NCI-H187 (cell line): ENCODE results near the gene GLB1L.
"Not testable (repeated sequence)": the region's sequence is repeated elsewhere in the genome, so short reads cannot be mapped to it uniquely, and the experiment has no call there.

Experiments
- DNase-seq, 2 experiments: peaks; one replicate each; lab custom pipeline; 2025; lab: John Stamatoyannopoulos, UW

GLB1L gene

GRCh38 chr2:219280651-219281050 is 35.4 kb upstream of the GLB1L start:
- no peak for DNase-seq

GRCh38 chr2:219279916-219280516 is 34.8 kb upstream of the GLB1L start:
- DNase-seq, result no peak

DNA sequence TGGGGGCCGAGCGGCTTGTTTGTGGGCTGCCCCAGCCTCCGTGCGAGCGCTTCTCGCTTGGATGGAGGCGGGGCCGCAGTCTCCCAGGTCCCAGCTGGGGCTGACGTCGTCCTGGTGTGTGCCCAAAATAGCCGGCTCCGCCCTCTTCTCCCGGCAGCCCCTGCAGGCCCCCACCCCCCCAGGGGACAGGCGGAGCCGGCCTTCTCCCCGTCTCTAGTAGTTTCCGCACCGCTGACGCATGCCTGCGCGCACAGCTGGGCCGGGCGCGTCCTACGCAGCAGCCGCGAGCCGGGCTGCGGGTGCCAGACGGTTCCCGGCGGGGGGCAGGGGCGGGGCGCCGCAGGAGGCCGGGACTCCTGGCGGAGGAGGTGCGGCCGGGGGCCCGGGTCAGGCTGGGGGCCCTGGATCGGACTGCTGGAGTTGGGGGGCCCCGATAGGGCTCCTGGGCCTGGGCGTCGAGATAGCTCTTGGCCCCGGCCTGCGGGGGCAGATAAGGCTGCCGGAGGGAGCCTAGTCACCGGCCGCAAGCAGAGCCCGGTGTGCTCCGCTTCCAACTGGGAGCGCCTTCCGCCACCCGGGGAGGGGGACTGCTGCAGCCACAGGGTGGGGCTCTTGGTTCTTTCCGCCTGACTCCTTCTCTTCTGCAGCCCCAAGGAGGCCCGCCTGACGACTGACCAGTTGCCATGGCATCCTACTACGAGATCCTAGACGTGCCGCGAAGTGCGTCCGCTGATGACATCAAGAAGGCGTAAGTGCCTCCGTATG is 34.1 kb upstream of the GLB1L start, which contains the start of gene DNAJB2:
DNAJB2 (plus strand) TSS at position 216 of the 765 bp plus-strand sequence; CDS start at position 684, 468 bp downstream.
- DNase-seq, result peak; percentile 72 to 92

GRCh38 chr2:219278655-219279150 is 33.5 kb upstream of the GLB1L start:
- DNase-seq, result no peak

DNA sequence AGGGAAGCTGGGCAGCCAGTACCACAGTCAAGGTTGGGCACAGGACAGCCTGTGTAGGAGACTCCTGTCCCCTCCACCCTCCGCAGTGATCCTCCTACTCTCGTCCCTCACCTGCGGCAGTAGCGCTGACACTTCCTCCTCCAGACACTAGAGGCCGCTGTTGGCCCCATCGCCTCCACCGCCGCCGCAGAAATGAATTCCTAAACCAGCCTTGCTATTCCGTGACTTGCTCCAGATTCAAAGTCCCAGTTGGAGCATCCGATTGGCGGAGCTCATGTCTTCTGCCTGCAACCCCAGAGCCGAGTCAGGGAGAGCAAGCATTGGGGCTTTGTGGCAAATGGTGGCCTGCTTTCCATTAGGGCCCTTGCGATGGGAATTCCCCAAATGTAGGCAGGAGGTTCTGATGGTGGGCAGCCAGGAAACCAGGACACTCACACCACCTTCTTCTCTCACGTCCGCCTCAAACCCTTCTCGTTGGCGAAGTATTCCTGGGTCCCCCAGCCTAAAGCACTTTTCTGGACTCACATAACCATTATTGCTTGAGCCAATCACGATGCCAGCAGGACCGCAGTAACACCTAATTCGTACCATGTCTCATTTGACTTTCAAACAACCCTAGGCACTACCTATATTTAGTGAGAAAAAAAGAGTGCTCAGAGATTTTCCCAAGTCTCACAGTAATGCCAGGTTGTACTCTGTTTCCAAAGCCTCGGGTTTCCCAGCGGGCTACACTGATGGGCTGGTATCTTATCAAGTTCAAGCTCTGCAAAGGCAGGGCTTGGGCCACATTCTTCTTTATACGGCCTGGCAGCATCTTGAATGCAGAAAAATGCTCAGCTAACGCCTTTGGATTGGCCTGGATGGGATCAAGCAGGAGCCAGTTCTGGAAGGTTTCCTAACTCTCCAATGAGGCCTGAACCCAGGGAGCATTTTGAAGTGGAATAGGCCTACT is 32.7 kb upstream of the GLB1L start:
- DNase-seq, result peak; percentile 3 to 20

DNA sequence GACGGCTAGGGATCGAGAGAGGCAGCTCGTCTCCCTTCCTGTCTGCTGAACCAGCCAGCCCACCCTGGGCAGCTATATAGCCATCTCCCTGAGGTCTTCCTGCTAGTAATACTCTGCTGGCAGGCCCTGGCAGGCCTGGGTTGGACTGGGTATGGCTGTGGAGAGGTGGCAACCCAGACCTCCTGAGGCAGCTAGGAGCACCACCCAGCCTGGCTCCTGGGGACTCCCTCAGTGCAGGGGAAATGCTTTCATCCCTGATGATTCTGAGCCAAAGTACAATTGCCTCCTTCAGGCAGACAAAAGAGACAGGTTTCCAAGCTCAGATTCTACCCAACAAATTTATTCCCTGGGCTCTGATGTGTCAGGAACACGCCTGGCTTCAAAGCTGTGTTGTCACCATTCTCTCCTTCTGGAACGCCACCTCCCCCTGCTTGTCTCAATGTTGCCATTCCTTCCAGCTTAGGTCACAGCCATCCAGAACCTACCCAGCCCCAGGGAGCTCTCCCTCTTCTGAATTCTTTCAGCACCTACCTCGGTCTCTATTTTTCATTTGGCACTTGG is 29.2 kb upstream of the GLB1L start:
- no peak for DNase-seq

DNA sequence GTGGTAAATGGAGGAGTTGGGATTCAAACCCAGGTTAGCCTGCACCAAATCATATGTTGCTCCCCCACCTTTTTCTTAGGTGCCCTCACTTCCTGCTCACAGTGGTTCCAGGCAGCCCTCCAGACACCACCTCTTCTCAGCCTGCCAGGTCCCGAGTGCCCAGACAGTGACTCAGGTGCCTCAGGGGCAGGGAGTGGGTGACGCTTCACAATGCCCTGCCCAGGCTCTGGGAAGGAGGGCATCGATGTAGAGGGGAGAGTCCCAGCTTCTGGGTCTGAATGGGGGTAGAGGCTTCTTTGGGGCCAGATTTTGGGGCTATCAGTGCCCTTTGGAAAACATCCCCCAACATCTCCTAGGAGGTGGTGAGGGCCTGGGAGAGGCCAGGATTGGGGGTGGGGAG is 28.7 kb upstream of the GLB1L start:
- no peak for DNase-seq

DNA sequence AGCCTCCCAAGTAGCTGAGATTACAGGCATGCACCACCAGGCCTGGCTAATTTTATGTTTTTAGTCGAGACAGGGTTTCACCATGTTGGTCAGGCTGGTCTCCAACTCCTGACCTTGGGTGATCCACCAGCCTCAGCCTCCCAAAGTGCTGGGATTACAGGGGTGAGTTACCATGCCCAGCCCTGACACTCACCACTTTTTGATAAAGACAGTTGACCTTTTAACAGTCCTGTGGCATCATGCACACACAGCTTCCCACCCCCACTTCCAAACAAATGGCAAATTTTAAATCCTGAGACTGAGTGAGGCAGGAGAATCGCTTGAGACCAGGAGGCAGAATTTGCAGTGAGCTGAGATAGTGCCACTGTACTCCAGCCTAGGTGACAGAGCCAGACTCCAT is 27.8 kb upstream of the GLB1L start:
- DNase-seq, result no peak

- DNase-seq, result no peak
Observed at GRCh38 chr2:219272356-219272755, 27.1 kb upstream of the GLB1L start.

DNA sequence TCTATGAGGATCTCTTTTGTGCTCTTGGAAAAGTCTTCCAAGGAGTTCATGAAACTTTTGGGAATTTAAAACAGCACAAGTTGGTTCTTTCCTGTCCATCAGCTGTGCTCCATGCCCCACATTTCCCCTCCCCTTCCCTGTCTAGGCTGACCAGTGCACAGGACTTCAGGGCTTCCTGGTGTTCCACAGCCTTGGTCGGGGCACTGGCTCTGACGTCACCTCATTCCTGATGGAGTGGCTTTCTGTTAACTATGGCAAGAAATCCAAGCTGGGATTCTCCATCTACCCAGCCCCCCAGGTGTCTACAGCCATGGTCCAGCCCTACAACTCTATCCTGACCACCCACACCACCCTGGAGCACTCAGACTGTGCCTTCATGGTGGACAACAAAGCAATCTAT is 25.8 kb upstream of the GLB1L start:
- no peak for DNase-seq

GRCh38 chr2:219270055-219270372 is 24.8 kb upstream of the GLB1L start:
- no peak for DNase-seq

GRCh38 chr2:219269362-219270054 is 24.3 kb upstream of the GLB1L start:
- peak; percentile 3 to 14 for DNase-seq

DNA sequence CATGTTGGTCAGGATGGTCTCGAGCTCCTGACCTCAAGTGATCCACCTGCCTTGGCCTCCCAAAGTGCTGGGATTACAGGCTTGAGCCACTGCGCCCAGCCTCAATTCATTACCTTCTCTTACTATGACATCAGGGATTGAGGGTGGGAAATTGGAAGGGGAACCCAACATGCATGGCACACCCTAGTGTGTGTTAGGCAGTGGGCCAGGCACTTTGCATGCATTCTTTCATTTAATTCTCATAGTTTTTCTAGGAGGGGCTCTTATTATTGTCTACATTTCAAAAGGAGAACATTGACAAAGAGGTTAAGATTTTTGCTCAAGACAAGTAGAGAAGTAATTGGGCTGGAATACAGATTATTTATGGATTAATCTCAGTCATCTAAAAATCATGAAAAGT is 23.1 kb upstream of the GLB1L start:
- DNase-seq, result no peak

- DNase-seq, result no peak
Observed at GRCh38 chr2:219266886-219267285, 21.6 kb upstream of the GLB1L start.

DNA sequence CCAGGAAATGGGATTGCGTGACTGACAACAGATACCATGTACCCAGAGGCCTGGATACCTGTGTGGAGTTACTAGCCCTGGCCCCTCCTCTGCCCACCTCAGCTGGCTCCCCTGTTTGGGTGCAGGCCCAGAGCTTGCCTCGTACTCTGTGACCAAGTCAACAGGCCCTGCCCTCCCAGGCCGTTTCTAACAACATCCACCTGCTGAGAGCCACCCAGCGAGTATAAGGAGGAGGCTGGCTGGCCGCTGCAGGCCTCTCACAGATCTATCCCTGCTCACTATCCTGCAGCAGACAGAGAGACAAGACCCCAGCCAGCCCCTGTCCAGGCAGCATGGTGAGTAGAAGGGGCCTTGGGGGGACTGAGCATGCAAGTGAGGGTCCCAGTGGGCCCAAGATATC is 21.0 kb upstream of the GLB1L start:
- DNase-seq, result no peak

- no peak for DNase-seq
Observed at GRCh38 chr2:219261024-219261855, 16.0 kb upstream of the GLB1L start.

DNA sequence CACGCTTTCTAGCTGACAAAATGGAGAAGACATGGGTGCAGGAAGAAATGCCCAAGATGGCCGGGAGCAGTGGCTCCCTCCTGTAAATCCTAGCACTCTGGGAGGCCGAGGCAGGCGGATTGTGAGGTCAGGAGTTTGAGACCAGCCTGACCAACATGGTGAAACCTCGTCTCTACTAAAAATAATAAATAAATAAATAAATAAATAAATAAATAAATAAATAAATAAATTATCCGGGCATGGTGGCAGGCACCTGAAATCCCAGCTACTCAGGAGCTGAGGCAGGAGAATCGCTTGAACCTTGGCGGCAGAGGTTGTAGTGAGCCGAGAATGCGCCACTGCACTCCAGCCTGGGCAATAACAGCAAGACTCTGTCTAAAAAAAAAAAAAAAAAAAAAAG is 13.7 kb upstream of the GLB1L start:
- DNase-seq, result not testable (repeated sequence)

DNA sequence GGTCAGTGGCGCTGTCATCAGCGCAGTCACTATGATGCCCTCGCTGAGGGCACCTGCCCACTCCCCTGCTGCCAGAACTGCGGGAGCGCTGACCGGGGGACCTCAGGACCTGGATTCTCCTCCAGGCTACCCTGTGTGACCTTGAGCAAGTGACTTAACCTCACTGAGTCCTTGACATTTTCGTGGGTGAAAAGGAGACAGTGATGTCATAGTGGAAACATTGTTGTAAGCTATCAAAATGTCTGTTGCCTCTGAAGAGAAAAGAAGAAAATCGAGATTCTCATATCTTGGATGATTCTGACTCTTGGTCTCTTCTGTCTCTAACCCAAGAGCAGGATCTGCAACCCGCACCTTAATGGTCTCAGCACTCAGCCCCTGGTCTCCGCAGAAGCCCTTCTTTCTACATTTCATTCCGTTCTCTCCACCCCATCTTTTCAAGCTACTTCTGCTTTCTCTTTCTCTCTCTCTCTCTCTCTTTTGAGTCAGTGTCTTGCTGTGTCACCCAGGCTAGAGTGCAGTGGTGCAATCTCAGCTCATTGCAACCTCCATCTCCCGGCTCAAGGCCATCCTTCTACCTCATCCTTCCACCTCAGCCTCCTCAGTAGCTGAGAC is 9.5 kb upstream of the GLB1L start:
- DNase-seq, result no peak

DNA sequence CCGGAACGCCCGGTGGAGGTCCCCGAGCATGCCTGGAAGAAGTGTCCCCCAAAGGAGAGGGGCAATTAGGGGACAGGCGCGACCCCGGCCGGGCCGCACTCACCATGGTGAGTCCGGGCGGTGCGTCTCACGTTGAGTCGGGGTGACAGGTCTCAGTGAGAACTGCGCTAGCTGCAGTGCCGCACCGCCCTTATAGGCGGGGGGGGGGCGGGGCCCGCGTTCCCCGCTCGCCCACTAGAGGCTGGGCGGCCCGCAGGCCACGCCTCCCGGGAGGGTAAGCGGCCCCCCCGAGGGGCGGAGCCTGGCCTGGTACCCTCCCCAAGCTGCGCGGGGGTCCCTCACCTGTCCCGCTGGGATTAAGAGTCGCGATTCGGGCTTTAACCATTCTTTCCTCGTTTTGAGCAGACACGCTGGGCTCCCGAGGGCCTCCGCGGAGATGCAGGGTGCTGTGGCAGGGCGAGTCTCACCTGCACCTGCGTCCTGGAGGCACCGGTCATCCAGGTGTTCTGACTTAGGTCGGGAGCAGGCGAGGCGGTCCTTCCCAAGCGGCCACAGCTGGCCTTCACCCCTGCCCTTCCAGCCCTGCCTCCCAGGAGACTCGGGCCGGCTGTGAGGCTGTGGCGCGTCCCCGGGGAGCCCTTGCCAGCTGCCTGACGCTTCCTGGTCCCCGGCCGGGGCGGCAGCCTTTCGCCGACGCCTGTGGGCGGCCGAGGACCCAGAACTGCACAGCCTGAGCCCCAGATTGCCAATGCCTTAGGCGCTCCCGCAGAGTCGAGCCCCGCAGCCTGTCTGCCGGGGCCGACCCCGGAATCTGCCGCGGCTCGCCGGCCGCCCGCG is 8.7 kb upstream of the GLB1L start, which contains the start of gene TUBA4A:
TUBA4A (minus strand) TSS at position 166 of the 837 bp plus-strand sequence; CDS start at position 106, 60 bp downstream.
- DNase-seq, result peak; percentile 29 to 46
